ENCODE results near the gene CACNB2.

CACNB2 gene

GRCh38 chr10:18328941-18329340, 188.7 kb downstream of the CACNB2 start:
- DNase-seq (ENCODE audit: low read depth in 2 of 3, low spot score in 2 of 3) = no peak

- no peak for DNase-seq (ENCODE audit: low read depth in 2 of 3, low spot score in 2 of 3)
Measured at GRCh38 chr10:18332048-18332447, 191.8 kb downstream of the CACNB2 start.

GRCh38 chr10:18332484-18332883, 192.3 kb downstream of the CACNB2 start:
- DNase-seq (ENCODE audit: low read depth in 2 of 3, low spot score in 2 of 3) = no peak

GRCh38 chr10:18333621-18334020, 193.4 kb downstream of the CACNB2 start:
- DNase-seq (ENCODE audit: low read depth in 2 of 3, low spot score in 2 of 3) = no peak

- no peak for DNase-seq (ENCODE audit: low read depth in 2 of 3, low spot score in 2 of 3)
Measured at GRCh38 chr10:18334116-18334867, 194.1 kb downstream of the CACNB2 start.

GRCh38 chr10:18340496-18341051, 200.3 kb downstream of the CACNB2 start:
- DNase-seq (ENCODE audit: low read depth in 2 of 3, low spot score in 2 of 3) = no peak

- no peak for DNase-seq (ENCODE audit: low read depth in 2 of 3, low spot score in 2 of 3)
Measured at GRCh38 chr10:18341055-18341454, 200.8 kb downstream of the CACNB2 start.

GRCh38 chr10:18343573-18343972, 203.3 kb downstream of the CACNB2 start:
- DNase-seq (ENCODE audit: low read depth in 2 of 3, low spot score in 2 of 3) = no peak

- DNase-seq (ENCODE audit: low read depth in 2 of 3, low spot score in 2 of 3) = no peak
Measured at GRCh38 chr10:18345308-18345707, 205.1 kb downstream of the CACNB2 start.

- no peak for DNase-seq (ENCODE audit: low read depth in 2 of 3, low spot score in 2 of 3)
Measured at GRCh38 chr10:18350340-18350739, 210.1 kb downstream of the CACNB2 start.

- DNase-seq (ENCODE audit: low read depth in 2 of 3, low spot score in 2 of 3) = no peak
Measured at GRCh38 chr10:18351421-18351820, 211.2 kb downstream of the CACNB2 start.

GRCh38 chr10:18352175-18352574, 212.0 kb downstream of the CACNB2 start:
- no peak for DNase-seq (ENCODE audit: low read depth in 2 of 3, low spot score in 2 of 3)

- DNase-seq (ENCODE audit: low read depth in 2 of 3, low spot score in 2 of 3) = no peak
Measured at GRCh38 chr10:18359812-18360211, 219.6 kb downstream of the CACNB2 start.

- DNase-seq (ENCODE audit: low read depth in 2 of 3, low spot score in 2 of 3) = no peak
Measured at GRCh38 chr10:18362892-18363291, 222.7 kb downstream of the CACNB2 start.

- DNase-seq (ENCODE audit: low read depth in 2 of 3, low spot score in 2 of 3) = no peak
Measured at GRCh38 chr10:18364987-18365775, 225.0 kb downstream of the CACNB2 start.

- DNase-seq (ENCODE audit: low read depth in 2 of 3, low spot score in 2 of 3) = no peak
Measured at GRCh38 chr10:18367840-18368239, 227.6 kb downstream of the CACNB2 start.

GRCh38 chr10:18368273-18368672, 228.0 kb downstream of the CACNB2 start:
- DNase-seq (ENCODE audit: low read depth in 2 of 3, low spot score in 2 of 3) = no peak

GRCh38 chr10:18368682-18369081, 228.5 kb downstream of the CACNB2 start:
- DNase-seq (ENCODE audit: low read depth in 2 of 3, low spot score in 2 of 3) = no peak

- DNase-seq (ENCODE audit: low read depth in 2 of 3, low spot score in 2 of 3) = no peak
Measured at GRCh38 chr10:18369859-18370473, 229.7 kb downstream of the CACNB2 start.

- no peak for DNase-seq (ENCODE audit: low read depth in 2 of 3, low spot score in 2 of 3)
Measured at GRCh38 chr10:18376650-18377049, 236.4 kb downstream of the CACNB2 start.

GRCh38 chr10:18377898-18378297, 237.7 kb downstream of the CACNB2 start:
- no peak for DNase-seq (ENCODE audit: low read depth in 2 of 3, low spot score in 2 of 3)

- no peak for DNase-seq (ENCODE audit: low read depth in 2 of 3, low spot score in 2 of 3)
Measured at GRCh38 chr10:18378766-18379165, 238.5 kb downstream of the CACNB2 start.
